Panc1 (cell line): Measurements from ENCODE around the gene ATP6V0A4. TPM values are rescaled to one million over a fixed set of nuclear protein-coding genes. Genes with fewer than 3 reads are reported as not detected.

ENCODE experiments used
- ATAC-seq: fragments of 200-7000 bp; cut with Tn5 transposase; 2 replicates; pipeline ENCODE4 v1.9.1; 2020; ENCODE audit warnings: mild to moderate bottlenecking, moderate library complexity
- BruUV-seq: library from RNA; stranded (reverse); fragments of 400-500 nt; replicated peaks from 2 replicates; lab custom pipeline; 2021; lab: Mats Ljungman, UMichigan
- CTCF ChIA-PET: fragments of 300-600 bp; sonication (Branson Sonifier 250); formaldehyde crosslinking; loops from one replicate; lab custom pipeline; 2022; ENCODE audit warnings: antibody characterized with exemption; lab: Charles Lee
- POLR2A ChIA-PET: fragments of 300-600 bp; sonication (Branson Sonifier 250); formaldehyde crosslinking; loops from one replicate; lab custom pipeline; 2022; ENCODE audit warnings: antibody characterized with exemption; lab: Charles Lee
- DNase-seq: peaks from one replicate; pipeline ENCODE4 v3.0.0-alpha.2; 2010; ENCODE audit warnings: low read depth, low spot score
- H3K27ac ChIP-seq: 2 replicates; pipeline ENCODE4 v1.5.1; 2011; ENCODE audit warnings: mild to moderate bottlenecking, low read length, inconsistent platforms
- H3K27me3 ChIP-seq: fragments of 200-500 bp; sonication (Bioruptor generic); 2 replicates; pipeline ENCODE4 v1.6.0; 2014; ENCODE audit warnings: low read length, inconsistent platforms; ENCODE audit not compliant: control insufficient read depth, insufficient read depth
- H3K36me3 ChIP-seq: fragments of 200-500 bp; sonication (Bioruptor generic); 2 replicates; pipeline ENCODE4 v1.5.1; 2014; ENCODE audit warnings: inconsistent platforms, mild to moderate bottlenecking, low read length, moderate library complexity; ENCODE audit not compliant: control insufficient read depth, insufficient read depth
- H3K4me1 ChIP-seq: 2 replicates; pipeline ENCODE4 v1.5.1; 2011; ENCODE audit warnings: inconsistent platforms, mild to moderate bottlenecking, low read length, moderate library complexity; ENCODE audit not compliant: control insufficient read depth, insufficient read depth
- H3K4me3 ChIP-seq, 2 experiments: 2 replicates each; pipeline ENCODE4 v1.5.1; 2011 to 2012; ENCODE audit warnings: low read depth in 2 of 2, low read length in 2 of 2, mild to moderate bottlenecking in 2 of 2, inconsistent platforms in 1 of 2, moderate library complexity in 1 of 2
- H3K9me3 ChIP-seq: fragments of 200-500 bp; sonication (Bioruptor generic); 2 replicates; pipeline ENCODE4 v1.5.1; 2014; ENCODE audit warnings: low read depth, mild to moderate bottlenecking, inconsistent platforms, low read length, moderate library complexity; ENCODE audit not compliant: control insufficient read depth, insufficient read depth
- POLR2AphosphoS5 ChIP-seq: IDR thresholded peaks from 2 replicates; pipeline ENCODE4 v1.6.1; 2012; ENCODE audit warnings: mild to moderate bottlenecking, low read depth, low read length, moderate library complexity
- SIN3A ChIP-seq: IDR thresholded peaks from 2 replicates; pipeline ENCODE4 v1.6.1; 2012; ENCODE audit warnings: low read depth, mild to moderate bottlenecking, low read length, moderate library complexity, borderline replicate concordance; ENCODE audit not compliant: insufficient read depth
- TCF7L2 ChIP-seq: IDR thresholded peaks from 2 replicates; pipeline ENCODE4 v1.6.1; 2011; ENCODE audit warnings: mild to moderate bottlenecking, low read depth, low read length, inconsistent platforms
- in situ Hi-C: cut with HindIII; loops from 2 replicates; pipeline ENCODE4 v1.10.0; 2016; ENCODE audit warnings: low sequenced_read_pairs, low pct_unique_long_range_greater_than_20kb
- intact Hi-C: fragments of 100-400 bp; cut with micrococcal nuclease; formaldehyde crosslinking; loops from one replicate; pipeline ENCODE4 v1.10.0; 2022; ENCODE audit not compliant: unreplicated experiment
- total RNA-seq: library from RNA; stranded (reverse); gene quantifications from one replicate; pipeline ENCODE4 v1.2.1, GENCODE V29; 2021; ENCODE audit not compliant: unreplicated experiment
- TF ChIP-seq, protein P1 (sequence below): fragments of 450-650 bp; IDR thresholded peaks from 2 replicates; pipeline ENCODE4 v1.5.1; 2017; ENCODE audit warnings: mild to moderate bottlenecking
- TF ChIP-seq, protein P2 (sequence below), 2 experiments: IDR thresholded peaks; 2 replicates each; pipeline ENCODE4 v1.6.1; 2011 to 2012; ENCODE audit warnings: low read depth in 2 of 2, control low read depth in 1 of 2, low read length in 1 of 2, mild to moderate bottlenecking in 1 of 2, moderate library complexity in 1 of 2; ENCODE audit not compliant: insufficient read depth in 1 of 2

The ATP6V0A4 gene
- total RNA-seq, 1 experiment from 2014 or later: 0.15 TPM

DNA sequence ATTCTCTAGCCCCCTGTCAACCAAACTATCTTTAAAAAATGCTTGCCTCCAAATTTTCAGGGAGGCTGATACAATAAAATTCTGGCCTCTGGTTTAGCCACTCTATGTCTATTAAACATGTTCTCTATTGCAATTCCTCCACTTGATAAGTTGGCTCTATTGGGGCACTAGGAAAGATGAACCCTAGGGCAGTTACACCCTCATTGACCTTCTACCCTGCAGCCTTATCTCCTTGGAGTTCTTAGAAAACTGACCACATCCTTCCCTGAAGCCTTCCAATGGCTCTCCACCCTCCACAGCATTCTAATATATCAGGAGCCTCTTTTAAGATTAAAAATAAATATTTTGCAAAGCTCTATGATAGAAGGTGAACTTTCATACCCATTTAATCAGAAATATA lies 127.4 kb downstream of the ATP6V0A4 start:
- H3K4me1 ChIP-seq: 0 out of 2 replicates have a peak, but pooled peaks cover 2% of the 10 kb centered on the region
- H3K4me3 ChIP-seq: no peak overlapping the region
- intact Hi-C loops: no loop called here
- H3K36me3 ChIP-seq: no peaks in the 10 kb centered on the region
- no TSS peak for BruUV-seq
- TF ChIP-seq, protein P1, sequence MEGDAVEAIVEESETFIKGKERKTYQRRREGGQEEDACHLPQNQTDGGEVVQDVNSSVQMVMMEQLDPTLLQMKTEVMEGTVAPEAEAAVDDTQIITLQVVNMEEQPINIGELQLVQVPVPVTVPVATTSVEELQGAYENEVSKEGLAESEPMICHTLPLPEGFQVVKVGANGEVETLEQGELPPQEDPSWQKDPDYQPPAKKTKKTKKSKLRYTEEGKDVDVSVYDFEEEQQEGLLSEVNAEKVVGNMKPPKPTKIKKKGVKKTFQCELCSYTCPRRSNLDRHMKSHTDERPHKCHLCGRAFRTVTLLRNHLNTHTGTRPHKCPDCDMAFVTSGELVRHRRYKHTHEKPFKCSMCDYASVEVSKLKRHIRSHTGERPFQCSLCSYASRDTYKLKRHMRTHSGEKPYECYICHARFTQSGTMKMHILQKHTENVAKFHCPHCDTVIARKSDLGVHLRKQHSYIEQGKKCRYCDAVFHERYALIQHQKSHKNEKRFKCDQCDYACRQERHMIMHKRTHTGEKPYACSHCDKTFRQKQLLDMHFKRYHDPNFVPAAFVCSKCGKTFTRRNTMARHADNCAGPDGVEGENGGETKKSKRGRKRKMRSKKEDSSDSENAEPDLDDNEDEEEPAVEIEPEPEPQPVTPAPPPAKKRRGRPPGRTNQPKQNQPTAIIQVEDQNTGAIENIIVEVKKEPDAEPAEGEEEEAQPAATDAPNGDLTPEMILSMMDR: no peak
- TF ChIP-seq TCF7L2 (no peak), POLR2AphosphoS5 (no peak), SIN3A (no peak)
- TF ChIP-seq, protein P2, sequence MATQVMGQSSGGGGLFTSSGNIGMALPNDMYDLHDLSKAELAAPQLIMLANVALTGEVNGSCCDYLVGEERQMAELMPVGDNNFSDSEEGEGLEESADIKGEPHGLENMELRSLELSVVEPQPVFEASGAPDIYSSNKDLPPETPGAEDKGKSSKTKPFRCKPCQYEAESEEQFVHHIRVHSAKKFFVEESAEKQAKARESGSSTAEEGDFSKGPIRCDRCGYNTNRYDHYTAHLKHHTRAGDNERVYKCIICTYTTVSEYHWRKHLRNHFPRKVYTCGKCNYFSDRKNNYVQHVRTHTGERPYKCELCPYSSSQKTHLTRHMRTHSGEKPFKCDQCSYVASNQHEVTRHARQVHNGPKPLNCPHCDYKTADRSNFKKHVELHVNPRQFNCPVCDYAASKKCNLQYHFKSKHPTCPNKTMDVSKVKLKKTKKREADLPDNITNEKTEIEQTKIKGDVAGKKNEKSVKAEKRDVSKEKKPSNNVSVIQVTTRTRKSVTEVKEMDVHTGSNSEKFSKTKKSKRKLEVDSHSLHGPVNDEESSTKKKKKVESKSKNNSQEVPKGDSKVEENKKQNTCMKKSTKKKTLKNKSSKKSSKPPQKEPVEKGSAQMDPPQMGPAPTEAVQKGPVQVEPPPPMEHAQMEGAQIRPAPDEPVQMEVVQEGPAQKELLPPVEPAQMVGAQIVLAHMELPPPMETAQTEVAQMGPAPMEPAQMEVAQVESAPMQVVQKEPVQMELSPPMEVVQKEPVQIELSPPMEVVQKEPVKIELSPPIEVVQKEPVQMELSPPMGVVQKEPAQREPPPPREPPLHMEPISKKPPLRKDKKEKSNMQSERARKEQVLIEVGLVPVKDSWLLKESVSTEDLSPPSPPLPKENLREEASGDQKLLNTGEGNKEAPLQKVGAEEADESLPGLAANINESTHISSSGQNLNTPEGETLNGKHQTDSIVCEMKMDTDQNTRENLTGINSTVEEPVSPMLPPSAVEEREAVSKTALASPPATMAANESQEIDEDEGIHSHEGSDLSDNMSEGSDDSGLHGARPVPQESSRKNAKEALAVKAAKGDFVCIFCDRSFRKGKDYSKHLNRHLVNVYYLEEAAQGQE (IDR thresholded peaks at IDR 0.05; ENCODE audit: insufficient read depth in 1 of 2, low read depth in 2 of 2, low read length in 1 of 2): no peak
- H3K9me3 ChIP-seq: no peaks in the 10 kb centered on the region
- ATAC-seq: no peak
- CTCF ChIA-PET: no interaction called here
- in situ Hi-C loops: no loop called here
- H3K27me3 ChIP-seq: peaks cover 13% of the 10 kb centered on the region
- POLR2A ChIA-PET: no interaction called here
- H3K27ac ChIP-seq: no peak overlapping the region
- no peak for DNase-seq

DNA sequence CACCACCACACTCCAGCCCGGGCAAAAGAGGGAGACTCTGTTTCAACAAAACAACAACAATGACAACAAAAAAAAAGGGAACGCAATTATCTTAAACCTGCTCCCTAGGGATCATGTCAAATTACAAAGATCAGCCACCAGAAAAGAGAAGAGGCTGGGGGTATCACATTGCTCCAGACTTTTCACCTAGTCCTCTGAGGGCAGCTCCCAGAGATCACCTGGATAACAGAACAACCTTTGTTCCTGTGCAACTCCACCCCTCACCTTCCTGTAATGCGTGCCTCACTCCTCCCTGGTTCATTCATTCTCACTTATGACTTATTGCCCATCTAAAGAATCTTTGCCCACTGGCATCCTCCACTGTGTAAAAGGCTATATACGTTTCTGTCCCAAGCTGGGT lies 128.6 kb downstream of the ATP6V0A4 start:
- peaks cover 6% of the 10 kb centered on the region; the same call in 1 of the 2 replicates for H3K4me1 ChIP-seq
- DNase-seq (no peak), ATAC-seq (no peak)
- H3K27me3 ChIP-seq: peaks cover 17% of the 10 kb centered on the region
- TF ChIP-seq SIN3A (no peak), TCF7L2 (no peak), POLR2AphosphoS5 (no peak)
- TF ChIP-seq, protein P1: no peak
- TF ChIP-seq, protein P2 (IDR thresholded peaks at IDR 0.05; ENCODE audit: insufficient read depth in 1 of 2, low read depth in 2 of 2, low read length in 1 of 2): no peak
- H3K36me3 ChIP-seq: no peaks in the 10 kb centered on the region
- H3K4me3 ChIP-seq: no peak overlapping the region
- BruUV-seq: no TSS peak
- ChIA-PET POLR2A (no interaction called here), CTCF (no interaction called here)
- in situ Hi-C loops: no loop called here
- H3K9me3 ChIP-seq: no peaks in the 10 kb centered on the region
- intact Hi-C loops: no loop called here
- H3K27ac ChIP-seq: no peak overlapping the region
